ENCODE measurements around the gene SLC25A4.
"Not testable (repeated sequence)": the region's sequence is repeated elsewhere in the genome, so short reads cannot be mapped to it uniquely, and the experiment has no call there.

Gene SLC25A4

DNA sequence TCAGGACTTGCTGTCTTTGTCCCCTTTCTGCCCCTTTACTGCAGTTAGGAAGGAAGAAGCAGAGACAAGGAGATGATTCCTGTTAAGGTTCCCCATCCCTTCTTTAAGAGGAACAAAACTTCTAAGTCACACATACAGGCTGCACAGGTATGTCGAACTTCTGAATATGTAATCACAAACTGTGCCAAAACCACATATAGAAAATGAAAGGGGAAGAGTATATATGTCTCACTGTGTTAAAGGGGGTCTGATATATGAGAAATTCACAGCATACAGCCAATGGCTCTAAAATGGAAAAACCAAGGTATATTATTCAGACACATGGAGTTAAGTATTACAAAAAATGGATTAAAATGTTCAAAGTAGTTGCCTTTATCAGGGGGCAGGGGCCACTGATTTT lies 49.0 kb downstream of the SLC25A4 start:
- DNase-seq (ENCODE audit: low read depth): no peak
- TF ChIP-seq, protein P1, sequence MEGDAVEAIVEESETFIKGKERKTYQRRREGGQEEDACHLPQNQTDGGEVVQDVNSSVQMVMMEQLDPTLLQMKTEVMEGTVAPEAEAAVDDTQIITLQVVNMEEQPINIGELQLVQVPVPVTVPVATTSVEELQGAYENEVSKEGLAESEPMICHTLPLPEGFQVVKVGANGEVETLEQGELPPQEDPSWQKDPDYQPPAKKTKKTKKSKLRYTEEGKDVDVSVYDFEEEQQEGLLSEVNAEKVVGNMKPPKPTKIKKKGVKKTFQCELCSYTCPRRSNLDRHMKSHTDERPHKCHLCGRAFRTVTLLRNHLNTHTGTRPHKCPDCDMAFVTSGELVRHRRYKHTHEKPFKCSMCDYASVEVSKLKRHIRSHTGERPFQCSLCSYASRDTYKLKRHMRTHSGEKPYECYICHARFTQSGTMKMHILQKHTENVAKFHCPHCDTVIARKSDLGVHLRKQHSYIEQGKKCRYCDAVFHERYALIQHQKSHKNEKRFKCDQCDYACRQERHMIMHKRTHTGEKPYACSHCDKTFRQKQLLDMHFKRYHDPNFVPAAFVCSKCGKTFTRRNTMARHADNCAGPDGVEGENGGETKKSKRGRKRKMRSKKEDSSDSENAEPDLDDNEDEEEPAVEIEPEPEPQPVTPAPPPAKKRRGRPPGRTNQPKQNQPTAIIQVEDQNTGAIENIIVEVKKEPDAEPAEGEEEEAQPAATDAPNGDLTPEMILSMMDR (conservative IDR thresholded peaks at IDR 0.05; ENCODE audit: low read depth, low read length): no peak
- H3K4me3 ChIP-seq (ENCODE audit: low read length): no peak overlapping the region

DNA sequence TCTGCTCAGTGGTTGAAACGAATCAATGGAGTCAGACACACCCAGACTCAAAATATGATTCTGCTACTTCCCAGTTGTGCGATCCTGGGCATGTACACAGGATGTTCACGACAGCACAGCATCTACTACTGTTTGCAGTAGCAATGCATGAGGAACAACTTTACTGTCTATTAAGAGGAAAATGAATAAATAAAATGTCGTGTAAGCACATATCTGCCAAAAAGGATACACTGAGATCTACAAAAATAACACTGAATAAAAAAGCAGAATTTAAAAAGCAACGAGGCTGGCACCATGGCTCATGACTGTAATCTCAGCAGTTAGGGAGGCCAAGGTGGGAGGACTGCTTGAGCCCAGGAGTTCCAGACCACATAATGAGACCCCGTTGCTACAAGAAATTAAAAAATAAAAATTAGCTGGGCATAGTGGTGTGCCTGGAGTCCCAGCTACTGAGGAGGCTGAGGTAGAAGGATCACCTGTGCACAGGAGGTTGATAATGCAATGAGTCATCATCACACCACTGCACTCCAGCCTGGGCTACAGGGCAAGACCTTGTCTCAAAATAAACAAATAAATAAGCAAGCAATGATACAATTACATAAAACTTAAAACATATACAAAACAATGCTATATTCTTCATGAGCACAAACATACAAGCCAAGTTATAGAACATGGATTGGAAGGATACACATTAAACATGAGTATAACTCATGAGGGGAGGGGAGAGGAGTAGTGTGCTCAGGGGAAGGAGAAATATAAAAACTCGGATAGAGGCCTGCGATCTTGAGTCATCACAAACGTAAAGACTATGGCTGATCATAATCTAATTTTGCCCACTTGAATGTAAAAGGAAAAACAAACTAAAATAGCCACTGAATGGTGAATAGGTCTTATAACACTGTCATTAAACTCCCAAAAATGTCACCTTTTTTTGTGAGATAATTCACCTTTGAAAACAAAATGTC lies 52.1 kb downstream of the SLC25A4 start:
- DNase-seq (ENCODE audit: low read depth): no peak
- TF ChIP-seq, protein P1 (conservative IDR thresholded peaks at IDR 0.05; ENCODE audit: low read depth, low read length): no peak
- no peak overlapping the region for H3K4me3 ChIP-seq (ENCODE audit: low read length)

DNA sequence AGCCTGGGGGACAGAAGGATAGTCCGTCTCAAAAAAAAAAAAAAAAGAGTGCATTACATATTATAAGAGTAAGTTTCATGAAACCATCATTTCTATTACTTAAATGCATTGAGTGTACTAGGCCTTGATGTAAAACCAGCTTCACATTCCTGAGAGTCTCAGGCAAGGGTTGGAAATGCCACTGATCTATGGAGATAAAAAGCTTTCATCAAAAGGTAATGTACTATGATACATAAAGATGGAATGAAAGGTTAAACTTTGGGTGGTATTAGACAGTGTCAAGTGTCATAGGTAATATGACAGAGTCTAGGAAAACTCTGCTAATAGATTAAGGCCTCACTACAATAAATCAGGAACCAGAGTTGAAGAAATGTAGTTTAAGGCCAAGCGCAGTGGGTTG lies 53.4 kb downstream of the SLC25A4 start:
- no peak for DNase-seq (ENCODE audit: low read depth)
- no peak overlapping the region for H3K4me3 ChIP-seq (ENCODE audit: low read length)
- TF ChIP-seq, protein P1 (conservative IDR thresholded peaks at IDR 0.05; ENCODE audit: low read depth, low read length): no peak

DNA sequence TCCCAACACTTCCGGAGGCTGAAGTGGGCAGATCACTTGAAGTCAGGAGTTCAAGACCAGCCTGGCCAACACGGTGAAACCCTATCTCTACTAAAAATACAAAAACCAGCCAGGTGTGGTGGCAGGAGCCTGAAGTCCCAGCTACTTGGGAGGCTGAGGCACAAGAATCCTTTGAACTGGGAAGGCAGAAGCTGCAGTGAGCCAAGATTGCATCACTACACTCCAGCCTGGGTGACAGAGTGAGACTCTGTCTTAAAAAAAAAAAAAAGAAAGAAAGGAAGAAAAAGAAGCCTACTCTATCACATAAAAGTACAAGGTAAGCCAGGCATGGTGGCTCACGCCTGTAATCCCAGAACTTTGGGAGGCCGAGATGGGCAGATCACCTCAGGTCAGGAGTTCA lies 55.1 kb downstream of the SLC25A4 start:
- not testable (repeated sequence) for H3K4me3 ChIP-seq (ENCODE audit: low read length); DNase-seq (ENCODE audit: low read depth)

Measured in retinal pigment epithelial cell (primary cell).